Astrocyte of the spinal cord (primary cell): Measurements from ENCODE around the gene TLK1.

Source experiments
- DNase-seq: peaks from one replicate; pipeline ENCODE4 v3.0.0; 2011; ENCODE audit warnings: low read depth, low spot score
- H3K4me3 ChIP-seq: 2 replicates; pipeline ENCODE4 v1.5.1; 2011; ENCODE audit warnings: low read depth, mild to moderate bottlenecking, low read length, moderate library complexity
- in situ Hi-C: cut with HindIII; loops from 2 replicates; pipeline ENCODE4 v1.10.0; 2017; ENCODE audit warnings: low sequenced_read_pairs
- TF ChIP-seq, protein P1 (sequence below): IDR thresholded peaks from 2 replicates; pipeline ENCODE4 v1.5.1; 2012; ENCODE audit warnings: low read depth, mild to moderate bottlenecking, low read length, inconsistent platforms

TLK1 gene

DNA sequence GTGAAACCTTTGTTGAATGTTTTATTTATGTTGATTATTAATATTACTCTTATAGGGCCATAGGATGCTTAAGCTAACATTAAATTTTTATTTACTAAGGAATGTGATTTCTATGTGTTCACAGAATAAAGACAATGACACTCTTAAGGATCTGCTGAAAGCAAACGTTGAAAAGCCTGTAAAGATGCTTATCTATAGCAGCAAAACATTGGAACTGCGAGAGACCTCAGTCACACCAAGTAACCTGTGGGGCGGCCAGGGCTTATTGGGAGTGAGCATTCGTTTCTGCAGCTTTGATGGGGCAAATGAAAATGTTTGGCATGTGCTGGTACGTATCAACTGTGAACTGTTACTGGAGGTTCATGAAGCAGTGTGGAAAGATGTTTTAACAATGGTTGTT is 211.3 kb downstream of the TLK1 start:
- in situ Hi-C loops, result no loop called here
- TF ChIP-seq, protein P1, sequence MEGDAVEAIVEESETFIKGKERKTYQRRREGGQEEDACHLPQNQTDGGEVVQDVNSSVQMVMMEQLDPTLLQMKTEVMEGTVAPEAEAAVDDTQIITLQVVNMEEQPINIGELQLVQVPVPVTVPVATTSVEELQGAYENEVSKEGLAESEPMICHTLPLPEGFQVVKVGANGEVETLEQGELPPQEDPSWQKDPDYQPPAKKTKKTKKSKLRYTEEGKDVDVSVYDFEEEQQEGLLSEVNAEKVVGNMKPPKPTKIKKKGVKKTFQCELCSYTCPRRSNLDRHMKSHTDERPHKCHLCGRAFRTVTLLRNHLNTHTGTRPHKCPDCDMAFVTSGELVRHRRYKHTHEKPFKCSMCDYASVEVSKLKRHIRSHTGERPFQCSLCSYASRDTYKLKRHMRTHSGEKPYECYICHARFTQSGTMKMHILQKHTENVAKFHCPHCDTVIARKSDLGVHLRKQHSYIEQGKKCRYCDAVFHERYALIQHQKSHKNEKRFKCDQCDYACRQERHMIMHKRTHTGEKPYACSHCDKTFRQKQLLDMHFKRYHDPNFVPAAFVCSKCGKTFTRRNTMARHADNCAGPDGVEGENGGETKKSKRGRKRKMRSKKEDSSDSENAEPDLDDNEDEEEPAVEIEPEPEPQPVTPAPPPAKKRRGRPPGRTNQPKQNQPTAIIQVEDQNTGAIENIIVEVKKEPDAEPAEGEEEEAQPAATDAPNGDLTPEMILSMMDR, result no peak
- no peak overlapping the region for H3K4me3 ChIP-seq
- no peak for DNase-seq

DNA sequence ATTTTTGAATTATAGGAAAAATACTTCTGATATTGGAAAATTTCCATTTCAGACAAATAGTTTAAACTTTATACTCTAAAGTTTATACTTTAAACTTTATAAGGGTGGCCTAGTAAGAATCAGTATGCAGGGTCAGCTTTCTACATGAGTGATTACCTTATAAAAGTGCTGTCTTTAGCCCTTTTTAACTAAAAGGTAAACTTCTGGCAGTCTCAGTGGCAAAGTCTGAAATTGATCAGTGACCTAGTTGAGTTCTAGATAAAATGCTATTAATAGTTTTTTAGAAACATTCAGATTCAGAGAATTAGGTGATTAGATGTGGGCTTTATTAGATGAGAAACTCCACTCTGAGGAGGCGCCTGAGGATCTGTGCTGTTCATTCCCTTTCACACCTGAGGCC is 216.1 kb downstream of the TLK1 start:
- DNase-seq, result no peak
- H3K4me3 ChIP-seq, result no peak overlapping the region
- in situ Hi-C loops, result no loop called here
- TF ChIP-seq, protein P1, result no peak

DNA sequence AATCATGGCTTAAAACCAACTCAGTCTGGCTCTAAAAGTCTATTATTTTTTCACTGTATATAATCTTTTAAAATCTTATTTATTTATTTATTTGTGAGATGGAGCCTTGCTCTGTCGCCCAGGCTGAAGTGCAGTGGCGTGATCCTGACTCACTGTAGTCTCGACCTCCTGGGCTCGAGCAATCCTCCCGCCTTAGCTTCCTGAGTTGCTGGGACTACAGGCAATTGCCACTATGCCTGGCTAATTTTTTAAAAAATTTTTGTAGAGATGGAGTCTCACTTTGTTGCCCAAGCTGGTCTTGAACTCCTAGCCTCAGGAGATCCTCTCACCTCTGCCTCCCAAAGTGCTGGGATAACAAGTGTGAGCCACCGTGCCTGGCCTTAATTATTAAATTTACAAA is 217.1 kb downstream of the TLK1 start:
- TF ChIP-seq, protein P1, result no peak
- no peak overlapping the region for H3K4me3 ChIP-seq
- no peak for DNase-seq
- in situ Hi-C loops, result no loop called here

DNA sequence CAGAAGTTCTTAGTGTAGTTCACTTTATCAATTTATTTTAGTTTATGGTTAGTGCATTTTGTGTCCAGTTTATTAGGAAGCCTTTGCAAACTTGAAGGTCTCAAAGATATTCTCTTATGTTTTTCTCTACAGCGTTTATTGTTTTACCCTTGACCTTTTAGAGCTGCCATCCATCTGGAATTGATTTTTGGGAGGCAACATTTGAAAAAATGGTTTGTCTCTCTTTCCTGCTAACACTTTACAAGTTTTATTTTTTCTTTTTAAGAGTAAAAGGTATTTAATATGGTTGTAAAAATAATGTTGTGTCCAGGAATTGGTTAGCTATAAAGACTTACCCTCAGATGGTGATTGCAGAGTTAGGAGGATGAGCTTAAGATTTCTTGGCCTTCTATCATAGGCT is 217.7 kb downstream of the TLK1 start:
- in situ Hi-C loops, result no loop called here
- no peak overlapping the region for H3K4me3 ChIP-seq
- DNase-seq, result no peak
- TF ChIP-seq, protein P1, result no peak

DNA sequence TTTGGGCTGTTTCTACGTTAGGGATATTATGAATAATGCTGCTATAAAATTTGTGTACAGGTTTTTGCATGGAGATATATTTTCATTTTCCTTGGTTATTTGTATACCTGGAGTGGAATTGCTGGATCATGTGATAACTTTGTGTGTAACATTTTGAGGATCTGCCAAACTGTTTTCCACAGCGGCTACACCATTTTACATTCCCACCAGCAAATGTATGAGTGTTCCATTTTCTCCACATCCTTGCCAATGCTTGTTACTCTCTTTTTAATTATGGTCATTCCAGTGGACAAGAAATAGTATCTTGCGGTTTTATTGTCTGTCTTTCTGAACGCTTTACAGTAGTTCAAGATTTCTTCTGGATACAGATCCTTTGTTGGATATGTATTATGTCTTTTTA is 218.1 kb downstream of the TLK1 start:
- H3K4me3 ChIP-seq, result no peak overlapping the region
- TF ChIP-seq, protein P1, result no peak
- DNase-seq, result no peak
- in situ Hi-C loops, result no loop called here
